Heart left ventricle (tissue), 16 donors: Measurements from ENCODE around the gene ZNF700. TPM values are rescaled to one million over a fixed set of nuclear protein-coding genes. Genes with fewer than 3 reads are reported as not detected.
A peak's percentile ranks its signal among the peaks of the same experiment; 100 is the strongest.
"Not testable (repeated sequence)": the region's sequence is repeated elsewhere in the genome, so short reads cannot be mapped to it uniquely, and the experiment has no call there.

Source experiments
- ATAC-seq, 4 donors: fragments of 200-7000 bp; cut with Tn5 transposase; one replicate each; pipeline ENCODE4 v1.9.1; 2020 to 2022; ENCODE audit warnings: moderate library complexity in 4 of 4, mild to moderate bottlenecking in 3 of 4, moderate number of reproducible peaks in 1 of 4
- DNase-seq, 5 donors: peaks; one replicate each; pipeline ENCODE4 v3.0.0-alpha.2; 2020
- H3K27ac ChIP-seq, 12 donors: fragments of 200-600 bp; sonication (generic) in 4 of 12; one replicate each; pipeline versions ENCODE4 v1.5.0 to v1.8.0; 2016 to 2022; ENCODE audit warnings: mild to moderate bottlenecking in 2 of 12
- H3K27me3 ChIP-seq, 9 donors: fragments of 200-600 bp; sonication (generic) in 2 of 9; one replicate each; pipeline versions ENCODE4 v1.5.1 to v1.8.0; 2016 to 2022; ENCODE audit warnings: mild to moderate bottlenecking in 3 of 9
- H3K36me3 ChIP-seq, 9 donors: fragments of 200-600 bp; sonication (generic) in 2 of 9; one replicate each; pipeline versions ENCODE4 v1.5.0 to v1.8.0; 2018 to 2022; ENCODE audit warnings: mild to moderate bottlenecking in 2 of 9
- H3K4me1 ChIP-seq, 12 donors: fragments of 200-600 bp; sonication (generic) in 4 of 12; one replicate each; pipeline versions ENCODE4 v1.5.0 to v1.8.0; 2016 to 2022; ENCODE audit warnings: mild to moderate bottlenecking in 3 of 12
- H3K4me3 ChIP-seq, 12 donors: fragments of 200-600 bp; sonication (generic) in 4 of 12; one replicate each; pipeline versions ENCODE4 v1.5.0 to v1.8.0; 2017 to 2022; ENCODE audit warnings: mild to moderate bottlenecking in 9 of 12, moderate library complexity in 4 of 12
- H3K9me3 ChIP-seq, 12 donors: fragments of 200-600 bp; sonication (generic) in 4 of 12; one replicate each; pipeline versions ENCODE4 v1.5.0 to v1.8.0; 2016 to 2022; ENCODE audit warnings: mild to moderate bottlenecking in 1 of 12
- POLR2A ChIP-seq, 2 donors: fragments of 450-650 bp; IDR thresholded peaks; one replicate each; pipeline ENCODE4 v1.6.1; 2017; ENCODE audit warnings: antibody characterized with exemption in 2 of 2, mild to moderate bottlenecking in 2 of 2, moderate library complexity in 2 of 2
- WGBS, 4 donors: extraction: QIAGEN DNeasy Blood & Tissue Kit in 2 of 4; methylation state at CpG; one replicate each; pipeline versions ENCODE4 v1.1.5 to v1.1.7; 2013 to 2018; 5-methylcytosine and 5-hydroxymethylcytosine counted together
- intact Hi-C, 10 donors: fragments of 100-400 bp; cut with DNase I; formaldehyde crosslinking; loops; one replicate each; pipeline versions ENCODE4 v1.11.1 to v1.14.2; 2022
- polyA plus RNA-seq, 2 donors: library from polyadenylated mRNA; stranded (reverse); fragments of 200-250 nt; gene quantifications; one replicate each; pipeline ENCODE4 v1.2.3, GENCODE V29; 2013
- total RNA-seq, 9 donors: library from RNA; depleted of rRNA in 2 of 9; stranded (reverse); fragments of >200 nt in 2 of 9; fragmentation: NEBNext Ultra II Directional in 3 of 9; extraction: Animal tissue kit (Norgen Biotek cat#: 25700) in 3 of 9; gene quantifications; one replicate each; pipeline versions ENCODE4 v1.1.0 to v1.2.4, GENCODE V29; 2016 to 2023
- TF ChIP-seq, protein P1 (sequence below), 12 donors: fragments of 200-600 bp; sonication (generic) in 4 of 12; IDR thresholded peaks; one replicate each; pipeline versions ENCODE4 v1.5.0 to v1.8.0; 2018 to 2022; ENCODE audit warnings: antibody characterized with exemption in 12 of 12, mild to moderate bottlenecking in 5 of 12
- donor health status: ischemic (EF 13 %, LVEDD 7.1; RV severe dilation, severe dysfunction).
- donor health status: healthy with polysubstance abuse.
- donor health status: DM: no; HTN: yes; CAD: no.
- donor health status: DM: no; HTN: no; CAD: no.
- donor health status: ischemic (EF 25% LVEDD 6.9; RV normal size, moderate dysfunction).
- donor health status: ischemic (EF 25% LVEDD 5.7; RV mildly dilated, moderate dysfunction).
- donor health status: healthy.
- donor health status: DM: yes; HTN: yes; CAD: no.
- donor health status: ischemic (EF 35%, LVEDD 5.7; RV mildly dilated, moderate dysfunction).
- donor health status: nonischemic (EF 11% LVEDD 7.7; RV severe dilation, severe dysfunction).
- donor health status: DM: yes; HTN: yes; CAD: no.
- donor health status: PGD.
- donor health status: ischemic (EF 29% LVEDD 5.4; RV normal size, mild dysfunction).
- donor health status: nonischemic (EF 23%, LVEDD 6.1; RV moderate dilation, normal function).

ZNF700 gene
- total and polyA plus RNA-seq, 11 donors = 2.2 to 7.5 (median 3.8) TPM

DNA sequence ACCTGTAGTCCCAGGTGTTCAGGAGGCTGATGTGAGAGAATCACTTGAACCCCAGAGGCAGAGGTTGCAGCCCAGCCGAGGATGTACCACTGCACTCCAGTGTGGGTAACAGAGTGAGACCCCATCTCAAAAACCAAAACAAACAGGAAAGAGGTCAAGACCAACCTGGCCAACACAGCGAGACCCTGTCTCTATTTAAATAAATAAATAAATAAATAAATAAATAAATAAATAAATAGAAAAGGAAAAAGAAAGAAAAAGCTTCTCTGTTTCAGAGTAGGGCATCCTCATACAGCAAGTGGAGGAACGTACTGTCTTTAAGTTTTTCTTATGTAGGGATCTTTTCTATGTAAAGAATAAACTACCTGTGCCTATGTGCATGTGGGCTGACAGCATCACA is 2.3 kb downstream of the ZNF700 start:
- 94 to 97% (median 95%) methylated on average over 3 of the region's 3 CpGs for WGBS, 4 donors

DNA sequence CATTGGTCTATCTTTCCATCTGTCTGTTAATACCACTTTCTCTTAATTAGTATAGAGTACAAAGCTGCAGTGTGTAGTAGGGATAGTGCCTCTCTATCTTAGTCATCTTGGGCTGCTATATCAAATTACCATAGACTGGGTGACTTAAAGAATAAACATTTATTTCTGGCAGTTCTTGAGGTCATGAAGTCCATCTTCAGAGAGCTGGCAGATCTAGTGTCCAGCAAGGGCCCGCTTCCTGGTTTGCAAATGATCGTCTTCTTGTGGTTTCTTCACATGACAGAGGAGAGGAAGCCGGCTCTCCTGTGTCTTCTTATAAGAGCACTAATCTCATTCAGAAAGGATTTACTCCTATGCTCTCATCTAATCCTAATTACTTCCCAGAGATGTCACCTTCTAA is 6.1 kb downstream of the ZNF700 start:
- Histone ChIP-seq H3K27ac (no peak overlapping the region), H3K4me3 (no peak overlapping the region), H3K9me3 (peaks cover 0 to 9% (median 5%) of the 10 kb centered on the region in 12 donors), H3K27me3 (no peaks in the 10 kb centered on the region), H3K36me3 (peaks cover 0 to 6% (median 0%) of the 10 kb centered on the region in 9 donors), H3K4me1 (peaks cover 0 to 12% (median 5%) of the 10 kb centered on the region in 12 donors)
- DNase-seq = no peak
- 87 to 93% (median 91%) methylated on average over 3 of the region's 3 CpGs for WGBS, 4 donors
- no peak for ATAC-seq
- intact Hi-C loops = no loop called here
- no peak for TF ChIP-seq POLR2A (IDR thresholded peaks at IDR 0.05)
- TF ChIP-seq, protein P1, sequence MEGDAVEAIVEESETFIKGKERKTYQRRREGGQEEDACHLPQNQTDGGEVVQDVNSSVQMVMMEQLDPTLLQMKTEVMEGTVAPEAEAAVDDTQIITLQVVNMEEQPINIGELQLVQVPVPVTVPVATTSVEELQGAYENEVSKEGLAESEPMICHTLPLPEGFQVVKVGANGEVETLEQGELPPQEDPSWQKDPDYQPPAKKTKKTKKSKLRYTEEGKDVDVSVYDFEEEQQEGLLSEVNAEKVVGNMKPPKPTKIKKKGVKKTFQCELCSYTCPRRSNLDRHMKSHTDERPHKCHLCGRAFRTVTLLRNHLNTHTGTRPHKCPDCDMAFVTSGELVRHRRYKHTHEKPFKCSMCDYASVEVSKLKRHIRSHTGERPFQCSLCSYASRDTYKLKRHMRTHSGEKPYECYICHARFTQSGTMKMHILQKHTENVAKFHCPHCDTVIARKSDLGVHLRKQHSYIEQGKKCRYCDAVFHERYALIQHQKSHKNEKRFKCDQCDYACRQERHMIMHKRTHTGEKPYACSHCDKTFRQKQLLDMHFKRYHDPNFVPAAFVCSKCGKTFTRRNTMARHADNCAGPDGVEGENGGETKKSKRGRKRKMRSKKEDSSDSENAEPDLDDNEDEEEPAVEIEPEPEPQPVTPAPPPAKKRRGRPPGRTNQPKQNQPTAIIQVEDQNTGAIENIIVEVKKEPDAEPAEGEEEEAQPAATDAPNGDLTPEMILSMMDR (IDR thresholded peaks at IDR 0.05) = no peak

More for the DNA sequence above, 2.3 kb downstream of the ZNF700 start:
- Histone ChIP-seq H3K36me3 (peaks cover 0 to 6% (median 0%) of the 10 kb centered on the region in 9 donors), H3K27ac (peak overlapping the region in 1 of 12 donors; percentile 31), H3K4me3 (peak overlapping the region in 1 of 12 donors; percentile 9), H3K27me3 (no peaks in the 10 kb centered on the region), H3K4me1 (peaks cover 0 to 31% (median 12%) of the 10 kb centered on the region in 12 donors), H3K9me3 (no peaks in the 10 kb centered on the region)
- no peak for TF ChIP-seq POLR2A (IDR thresholded peaks at IDR 0.05)
- TF ChIP-seq, protein P1 (IDR thresholded peaks at IDR 0.05) = no peak
- intact Hi-C loops = loop anchor here in 3 of 10 donors (5.0 to 10.0 kb wide), 4 partner anchors 58 to 688 kb away; partner anchors contain the start of genes ZNF20 (in 1 of the 3), ZNF490 (in 1 of the 3) and ZNF791 (in 1 of the 3)
- DNase-seq (no peak), ATAC-seq (no peak)

DNA sequence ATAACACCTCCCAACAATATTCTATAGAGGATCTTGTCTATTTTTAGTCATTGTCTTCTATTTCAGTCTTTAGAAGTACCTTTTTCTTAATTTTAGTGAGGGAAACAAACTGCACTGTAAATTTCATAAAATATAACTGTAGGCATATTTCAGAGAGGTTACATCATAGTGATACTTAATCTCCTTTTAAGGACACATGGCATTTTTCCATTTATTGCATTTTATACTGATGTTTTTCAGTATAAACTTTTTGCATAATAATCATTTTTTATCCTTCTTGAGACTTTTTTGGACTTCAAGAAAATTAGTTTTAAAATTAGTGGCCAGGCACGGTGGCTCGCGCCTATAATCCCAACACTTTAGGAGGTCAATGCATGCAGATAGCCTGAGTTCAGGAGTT is 6.6 kb downstream of the ZNF700 start:
- H3K9me3 ChIP-seq = peaks cover 0 to 14% (median 5%) of the 10 kb centered on the region in 12 donors
- no peaks in the 10 kb centered on the region for H3K27me3 ChIP-seq
- no peak overlapping the region for H3K27ac ChIP-seq
- intact Hi-C loops = no loop called here
- H3K36me3 ChIP-seq = peaks cover 0 to 6% (median 0%) of the 10 kb centered on the region in 9 donors
- DNase-seq (no peak), ATAC-seq (no peak)
- H3K4me3 ChIP-seq = no peak overlapping the region
- TF ChIP-seq POLR2A (IDR thresholded peaks at IDR 0.05) = no peak
- TF ChIP-seq, protein P1 (IDR thresholded peaks at IDR 0.05) = no peak
- WGBS, 4 donors = 93 to 98% (median 96%) methylated on average over 3 of the region's 3 CpGs
- peaks cover 0 to 8% (median under 1%) of the 10 kb centered on the region in 12 donors for H3K4me1 ChIP-seq

DNA sequence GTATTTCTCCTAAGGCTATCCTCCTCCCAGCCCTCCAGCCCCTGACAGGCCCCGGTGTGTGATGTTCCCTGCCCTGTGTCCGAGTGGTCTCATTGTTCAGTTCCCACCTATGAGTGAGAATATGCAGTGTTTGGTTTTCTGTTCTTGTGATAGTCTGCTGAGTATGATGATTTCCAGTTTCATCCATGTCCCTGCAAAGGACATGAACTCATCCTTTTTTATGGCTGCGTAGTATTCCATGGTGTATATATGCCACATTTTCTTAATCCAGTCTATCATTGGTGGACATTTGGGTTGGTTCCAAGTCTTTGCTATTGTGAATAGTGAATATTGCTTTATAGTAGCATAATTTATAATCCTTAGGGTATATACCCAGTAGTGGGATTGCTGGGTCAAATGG is 10.9 kb downstream of the ZNF700 start:
- H3K4me3 ChIP-seq, ATAC-seq, H3K27me3 ChIP-seq, intact Hi-C loops, H3K4me1 ChIP-seq, H3K27ac ChIP-seq, DNase-seq: not testable (repeated sequence)
- H3K36me3 ChIP-seq = peaks cover 0 to 23% (median 0%) of the 10 kb centered on the region in 9 donors
- peaks cover 0 to 52% (median 16%) of the 10 kb centered on the region in 12 donors for H3K9me3 ChIP-seq
- 94 to 99% (median 98%) methylated on average over 3 of the region's 3 CpGs for WGBS, 4 donors

DNA sequence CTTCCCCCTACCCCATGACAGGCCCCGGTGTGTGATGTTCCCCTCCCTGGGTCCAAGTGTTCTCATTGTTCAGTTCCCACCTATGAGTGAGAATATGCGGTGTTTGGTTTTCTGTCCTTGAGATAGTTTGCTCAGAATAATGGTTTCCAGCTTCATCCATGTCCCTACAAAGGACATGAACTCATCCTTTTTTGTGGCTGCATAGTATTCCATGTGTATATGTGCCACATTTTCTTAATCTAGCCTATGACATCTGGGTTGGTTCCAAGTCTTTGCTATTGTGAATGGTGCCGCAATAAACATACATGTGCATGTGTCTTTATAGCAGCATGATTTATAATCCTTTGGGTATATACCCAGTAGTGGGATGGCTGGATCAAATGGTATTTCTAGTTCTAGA is 13.5 kb downstream of the ZNF700 start:
- WGBS, 4 donors = 96 to 99% (median 98%) methylated on average over 3 of the region's 3 CpGs
- not testable (repeated sequence) for H3K27me3 ChIP-seq

DNA sequence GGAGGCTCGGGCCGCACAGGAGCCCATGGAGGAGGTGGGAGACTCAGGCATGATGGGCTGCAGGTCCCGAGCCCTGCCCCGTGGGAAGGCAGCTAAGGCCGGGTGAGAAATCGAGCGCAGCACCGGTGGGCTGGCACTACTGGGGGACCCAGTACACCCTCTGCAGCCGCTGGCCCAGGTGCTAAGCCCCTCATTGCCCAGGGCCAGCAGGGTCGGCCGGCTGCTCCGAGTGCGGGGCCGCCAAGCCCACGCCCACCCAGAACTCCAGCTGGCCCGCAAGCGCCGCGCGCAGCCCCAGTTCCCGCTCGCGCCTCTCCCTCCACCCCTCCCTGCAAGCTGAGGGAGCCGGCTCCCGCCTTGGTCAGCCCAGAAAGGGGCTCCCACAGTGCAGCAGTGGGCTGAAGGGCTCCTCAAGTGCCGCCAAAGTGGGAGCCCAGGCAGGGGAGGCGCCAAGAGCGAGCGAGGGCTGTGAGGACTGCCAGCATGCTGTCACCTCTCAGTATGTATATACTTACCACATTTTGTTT is 16.5 kb downstream of the ZNF700 start:
- H3K4me1 ChIP-seq, ATAC-seq, H3K27me3 ChIP-seq, H3K4me3 ChIP-seq, H3K27ac ChIP-seq, intact Hi-C loops: not testable (repeated sequence)
- Histone ChIP-seq H3K36me3 (peaks cover 0 to 74% (median 2%) of the 10 kb centered on the region in 9 donors), H3K9me3 (peaks cover 0 to 95% (median 63%) of the 10 kb centered on the region in 12 donors)
- WGBS, 4 donors = 97 to 100% (median 99%) methylated on average over 11 to 29 of the region's 29 CpGs
- peak in 1 of 5 donors; percentile 52 for DNase-seq

More for the DNA sequence above, 13.5 kb downstream of the ZNF700 start:
- DNase-seq, H3K4me3 ChIP-seq, ATAC-seq, H3K4me1 ChIP-seq, intact Hi-C loops, H3K27ac ChIP-seq: not testable (repeated sequence)
- peaks cover 0 to 46% (median 2%) of the 10 kb centered on the region in 9 donors for H3K36me3 ChIP-seq
- H3K9me3 ChIP-seq = peaks cover 0 to 78% (median 36%) of the 10 kb centered on the region in 12 donors
